Measurements from ENCODE around the gene HSD17B13.

DNA sequence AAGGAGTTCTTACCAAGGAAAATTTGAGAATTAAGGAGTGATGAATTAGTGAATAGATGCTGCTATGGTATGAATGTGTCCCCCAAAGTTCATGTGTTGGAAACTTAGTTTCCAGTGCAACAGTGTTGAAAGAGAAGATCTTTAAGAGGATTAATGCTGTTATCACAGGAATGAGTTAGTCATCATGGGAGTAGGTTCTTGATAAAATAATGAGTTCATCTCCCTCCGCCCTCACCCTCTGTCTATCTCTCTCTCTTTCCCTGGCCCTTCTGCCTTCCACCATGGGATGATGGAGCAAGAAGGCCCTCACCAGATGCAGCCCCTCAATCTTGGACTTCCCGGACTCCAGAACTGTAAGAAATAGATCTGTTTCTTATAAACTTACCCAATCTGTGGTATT, 64.0 kb downstream of the HSD17B13 start:
- no peak for TF ChIP-seq CTCF (IDR thresholded peaks at IDR 0.05; ENCODE audit: low read depth, low read length, poor library complexity, severe bottlenecking)
- TF ChIP-seq EZH2phosphoT487 (IDR thresholded peaks at IDR 0.05; ENCODE audit: borderline replicate concordance, low read length): no peak

Measured in DOHH2 (cell line).